PC-9 (cell line): Measurements from ENCODE around the gene TCF4.

Experiments
- CTCF ChIP-seq: fragments of 200-600 bp; sonication (generic); conservative IDR thresholded peaks from 2 replicates; pipeline ENCODE4 v1.6.1; 2017; ENCODE audit warnings: mixed run types, antibody characterized with exemption, mild to moderate bottlenecking, moderate library complexity
- EZH2 ChIP-seq: fragments of 200-600 bp; sonication (generic); IDR thresholded peaks from 2 replicates; pipeline ENCODE4 v1.8.0; 2017; ENCODE audit warnings: antibody characterized with exemption, low read depth

- TF ChIP-seq EZH2 (no peak), CTCF (no peak)
Observed at GRCh38 chr18:55317864-55318263, 270.1 kb downstream of the TCF4 start.
